Measurements from ENCODE around the gene TTLL6. TPM values are rescaled to one million over a fixed set of nuclear protein-coding genes. Genes with fewer than 3 reads are reported as not detected.

The TTLL6 gene
- total and polyA plus RNA-seq, 11 donors: 0.07 to 0.55 (median 0.15) TPM; not detected in 8

DNA sequence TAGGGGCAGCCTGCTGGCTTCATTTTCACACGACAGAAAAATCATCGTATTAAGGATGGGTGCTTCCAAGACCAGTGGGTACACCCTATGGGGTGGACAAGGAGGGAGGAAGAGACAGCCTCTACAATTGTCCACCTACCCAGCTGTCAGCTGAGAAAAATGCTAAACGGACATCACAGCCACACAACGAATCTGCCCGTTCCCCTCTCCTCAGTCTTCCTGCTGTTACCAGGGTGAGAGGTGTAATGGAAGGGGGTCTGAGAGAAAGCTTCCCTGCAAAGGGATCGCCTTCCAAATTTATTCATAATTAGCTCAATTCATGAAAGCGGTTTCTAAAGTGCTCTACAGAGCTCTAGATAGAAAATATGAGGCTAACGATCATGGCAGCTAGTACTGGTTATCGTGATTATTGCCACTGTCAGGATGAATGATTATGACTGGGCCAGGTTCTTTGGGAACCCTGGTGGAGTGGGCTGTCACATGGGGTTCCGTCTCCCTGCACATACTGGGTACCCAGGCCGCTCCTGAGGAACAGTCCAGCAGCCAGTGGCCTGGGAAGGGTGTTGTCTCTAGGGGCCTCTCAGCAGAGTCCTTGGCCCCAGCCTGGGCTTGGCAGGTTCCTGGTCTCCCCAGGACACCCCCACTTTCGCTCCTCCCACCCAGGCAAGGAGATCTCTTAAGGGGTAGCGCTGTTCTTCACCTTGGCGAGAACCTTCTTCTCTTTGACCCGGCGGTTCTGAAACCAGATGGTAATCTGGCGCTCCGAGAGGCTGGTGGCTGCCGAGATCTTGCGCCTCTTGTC, 90.7 kb downstream of the TTLL6 start:
- peaks cover 70 to 100% (median 100%) of the 10 kb centered on the region in 9 donors for H3K27me3 ChIP-seq
- no peak overlapping the region for H3K4me3 ChIP-seq
- ATAC-seq (no peak), DNase-seq (no peak)
- TF ChIP-seq, protein P1, sequence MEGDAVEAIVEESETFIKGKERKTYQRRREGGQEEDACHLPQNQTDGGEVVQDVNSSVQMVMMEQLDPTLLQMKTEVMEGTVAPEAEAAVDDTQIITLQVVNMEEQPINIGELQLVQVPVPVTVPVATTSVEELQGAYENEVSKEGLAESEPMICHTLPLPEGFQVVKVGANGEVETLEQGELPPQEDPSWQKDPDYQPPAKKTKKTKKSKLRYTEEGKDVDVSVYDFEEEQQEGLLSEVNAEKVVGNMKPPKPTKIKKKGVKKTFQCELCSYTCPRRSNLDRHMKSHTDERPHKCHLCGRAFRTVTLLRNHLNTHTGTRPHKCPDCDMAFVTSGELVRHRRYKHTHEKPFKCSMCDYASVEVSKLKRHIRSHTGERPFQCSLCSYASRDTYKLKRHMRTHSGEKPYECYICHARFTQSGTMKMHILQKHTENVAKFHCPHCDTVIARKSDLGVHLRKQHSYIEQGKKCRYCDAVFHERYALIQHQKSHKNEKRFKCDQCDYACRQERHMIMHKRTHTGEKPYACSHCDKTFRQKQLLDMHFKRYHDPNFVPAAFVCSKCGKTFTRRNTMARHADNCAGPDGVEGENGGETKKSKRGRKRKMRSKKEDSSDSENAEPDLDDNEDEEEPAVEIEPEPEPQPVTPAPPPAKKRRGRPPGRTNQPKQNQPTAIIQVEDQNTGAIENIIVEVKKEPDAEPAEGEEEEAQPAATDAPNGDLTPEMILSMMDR (IDR thresholded peaks at IDR 0.05): no peak
- TF ChIP-seq POLR2A (IDR thresholded peaks at IDR 0.05): no peak
- 8 to 18% (median 13%) methylated on average over 18 to 20 of the region's 20 CpGs for WGBS, 4 donors
- H3K9me3 ChIP-seq: no peaks in the 10 kb centered on the region
- no peaks in the 10 kb centered on the region for H3K36me3 ChIP-seq
- intact Hi-C loops (cut with DNase I): loop anchor here in 6 of 10 donors (5.0 to 10.0 kb wide), 4 partner anchors 66 to 278 kb away; no protein-coding TSS in a partner anchor
- H3K27ac ChIP-seq: no peak overlapping the region
- H3K4me1 ChIP-seq: peaks cover 0 to 38% (median 15%) of the 10 kb centered on the region in 12 donors

- intact Hi-C loops (cut with DNase I): loop anchor here (2.0 to 10.0 kb wide), 6 partner anchors 65 to 279 kb away; no protein-coding TSS in a partner anchor
- peaks cover 75 to 100% (median 100%) of the 10 kb centered on the region in 9 donors for H3K27me3 ChIP-seq
- peaks cover 0 to 38% (median 15%) of the 10 kb centered on the region in 12 donors for H3K4me1 ChIP-seq
- H3K27ac ChIP-seq: no peak overlapping the region
- H3K4me3 ChIP-seq: no peak overlapping the region
- WGBS, 4 donors: 4 to 7% (median 5%) methylated on average over 17 to 38 of the region's 38 CpGs
- TF ChIP-seq, protein P1 (IDR thresholded peaks at IDR 0.05): no peak
- DNase-seq: no peak
- H3K36me3 ChIP-seq: no peaks in the 10 kb centered on the region
- ATAC-seq: no peak
- H3K9me3 ChIP-seq: no peaks in the 10 kb centered on the region
Observed at GRCh38 chr17:48725288-48726064, 91.6 kb downstream of the TTLL6 start.

DNA sequence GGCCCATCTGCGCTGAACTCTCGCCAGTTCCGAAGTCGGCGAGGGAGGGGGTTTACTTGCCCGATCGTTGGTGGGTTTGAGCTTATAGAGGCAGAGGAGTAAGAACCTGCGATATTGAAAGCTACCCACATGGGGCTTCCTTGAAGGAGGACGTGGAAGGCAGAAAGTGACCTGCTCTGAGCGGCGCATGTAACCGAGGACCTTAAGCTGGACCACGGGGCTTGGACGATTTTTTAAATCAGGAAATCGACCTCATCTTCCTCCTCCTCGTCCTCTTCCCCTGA, 92.1 kb downstream of the TTLL6 start:
- peaks cover 78 to 100% (median 100%) of the 10 kb centered on the region in 9 donors for H3K27me3 ChIP-seq
- H3K9me3 ChIP-seq: no peaks in the 10 kb centered on the region
- peaks cover 0 to 38% (median 15%) of the 10 kb centered on the region in 12 donors for H3K4me1 ChIP-seq
- intact Hi-C loops (cut with DNase I): loop anchor here (2.0 to 10.0 kb wide), 6 partner anchors 66 to 280 kb away; no protein-coding TSS in a partner anchor
- no peak for TF ChIP-seq POLR2A (IDR thresholded peaks at IDR 0.05)
- TF ChIP-seq, protein P1 (IDR thresholded peaks at IDR 0.05): no peak
- H3K4me3 ChIP-seq: no peak overlapping the region
- DNase-seq (no peak), ATAC-seq (no peak)
- 2 to 3% (median 3%) methylated on average over 16 of the region's 16 CpGs for WGBS, 4 donors
- no peaks in the 10 kb centered on the region for H3K36me3 ChIP-seq
- H3K27ac ChIP-seq: no peak overlapping the region
